OCI-LY7 (cell line): ENCODE data around the gene OOSP1.

ENCODE experiments used
- EZH2phosphoT487 ChIP-seq: fragments of 200-600 bp; sonication (generic); IDR thresholded peaks from 2 replicates; pipeline ENCODE4 v1.6.1; 2018; ENCODE audit warnings: low read depth, borderline replicate concordance, mild to moderate bottlenecking, mixed run types, antibody characterized with exemption, low read length, moderate library complexity, mixed read lengths
- TF ChIP-seq, protein P1 (sequence below): fragments of 200-600 bp; sonication (generic); conservative IDR thresholded peaks from 2 replicates; pipeline ENCODE4 v1.5.1; 2014; ENCODE audit warnings: mild to moderate bottlenecking, antibody characterized with exemption, low read length, moderate library complexity, mixed read lengths

DNA sequence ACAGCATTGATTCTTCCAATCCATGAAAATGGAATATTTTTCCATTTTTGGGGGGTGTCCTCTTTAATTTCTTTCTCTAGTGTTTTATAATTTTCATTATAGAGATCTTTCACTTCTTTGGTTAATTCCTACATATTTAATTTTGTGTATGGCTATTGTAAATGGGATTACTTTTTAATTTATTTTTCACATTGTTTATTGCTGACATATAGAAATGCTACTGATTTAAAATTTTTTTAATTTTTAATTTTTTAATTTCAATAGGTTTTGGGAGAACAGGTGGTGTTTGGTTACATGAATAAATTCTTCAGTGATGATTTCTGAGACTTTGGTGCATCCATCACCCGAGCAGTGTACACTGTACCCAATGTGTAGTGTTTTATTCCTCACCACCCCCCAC, 52.2 kb downstream of the OOSP1 start:
- TF ChIP-seq, protein P1, sequence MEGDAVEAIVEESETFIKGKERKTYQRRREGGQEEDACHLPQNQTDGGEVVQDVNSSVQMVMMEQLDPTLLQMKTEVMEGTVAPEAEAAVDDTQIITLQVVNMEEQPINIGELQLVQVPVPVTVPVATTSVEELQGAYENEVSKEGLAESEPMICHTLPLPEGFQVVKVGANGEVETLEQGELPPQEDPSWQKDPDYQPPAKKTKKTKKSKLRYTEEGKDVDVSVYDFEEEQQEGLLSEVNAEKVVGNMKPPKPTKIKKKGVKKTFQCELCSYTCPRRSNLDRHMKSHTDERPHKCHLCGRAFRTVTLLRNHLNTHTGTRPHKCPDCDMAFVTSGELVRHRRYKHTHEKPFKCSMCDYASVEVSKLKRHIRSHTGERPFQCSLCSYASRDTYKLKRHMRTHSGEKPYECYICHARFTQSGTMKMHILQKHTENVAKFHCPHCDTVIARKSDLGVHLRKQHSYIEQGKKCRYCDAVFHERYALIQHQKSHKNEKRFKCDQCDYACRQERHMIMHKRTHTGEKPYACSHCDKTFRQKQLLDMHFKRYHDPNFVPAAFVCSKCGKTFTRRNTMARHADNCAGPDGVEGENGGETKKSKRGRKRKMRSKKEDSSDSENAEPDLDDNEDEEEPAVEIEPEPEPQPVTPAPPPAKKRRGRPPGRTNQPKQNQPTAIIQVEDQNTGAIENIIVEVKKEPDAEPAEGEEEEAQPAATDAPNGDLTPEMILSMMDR: no peak
- TF ChIP-seq EZH2phosphoT487: no peak
